GM18951 (cell line): Measurements from ENCODE around the gene SLITRK5.

Experiments used
- POLR2A ChIP-seq: IDR thresholded peaks from 4 replicates; pipeline ENCODE4 v1.6.1; 2011; ENCODE audit warnings: mild to moderate bottlenecking; ENCODE audit not compliant: insufficient read length, insufficient read depth; ENCODE audit errors: extremely low read depth
- in situ Hi-C: fragments of 300-500 bp; cut with MboI; formaldehyde crosslinking; loops from one replicate; pipeline ENCODE4 v1.12.0; 2022; ENCODE audit warnings: low sequenced_read_pairs, mixed read lengths, inconsistent platforms; ENCODE audit not compliant: unreplicated experiment

Gene SLITRK5

GRCh38 chr13:87677043-87677495 lies 5.9 kb downstream of the SLITRK5 start:
- no peak for TF ChIP-seq POLR2A
- in situ Hi-C loops, result no loop called here

- TF ChIP-seq POLR2A, result no peak
- in situ Hi-C loops, result no loop called here
Measured at GRCh38 chr13:87677496-87678371, 6.6 kb downstream of the SLITRK5 start.

GRCh38 chr13:87678372-87678752 lies 7.2 kb downstream of the SLITRK5 start:
- TF ChIP-seq POLR2A, result no peak
- in situ Hi-C loops, result no loop called here

GRCh38 chr13:87680298-87680697 lies 9.1 kb downstream of the SLITRK5 start:
- TF ChIP-seq POLR2A, result no peak
- in situ Hi-C loops, result no loop called here

GRCh38 chr13:87684850-87685742 lies 13.9 kb downstream of the SLITRK5 start:
- in situ Hi-C loops, result no loop called here
- no peak for TF ChIP-seq POLR2A

GRCh38 chr13:87696458-87696857 lies 25.3 kb downstream of the SLITRK5 start:
- TF ChIP-seq POLR2A, result no peak
- in situ Hi-C loops, result no loop called here

GRCh38 chr13:87698268-87698667 lies 27.1 kb downstream of the SLITRK5 start:
- in situ Hi-C loops, result no loop called here
- no peak for TF ChIP-seq POLR2A

- in situ Hi-C loops, result no loop called here
- TF ChIP-seq POLR2A, result no peak
Measured at GRCh38 chr13:87709947-87710346, 38.8 kb downstream of the SLITRK5 start.

- in situ Hi-C loops, result no loop called here
- no peak for TF ChIP-seq POLR2A
Measured at GRCh38 chr13:87712012-87712411, 40.8 kb downstream of the SLITRK5 start.
